Testis (tissue), 3 donors: Measurements from ENCODE around the gene RNF207. TPM values are rescaled to one million over a fixed set of nuclear protein-coding genes. Genes with fewer than 3 reads are reported as not detected.
A peak's percentile ranks its signal among the peaks of the same experiment; 100 is the strongest.

ENCODE experiments used
- DNase-seq: peaks from one replicate; pipeline ENCODE4 v3.0.0-alpha.2; 2019
- H3K27ac ChIP-seq, 2 donors: fragments of 200-600 bp; sonication (generic); one replicate each; pipeline ENCODE4 v1.5.1; 2019
- H3K27me3 ChIP-seq: fragments of 200-600 bp; sonication (generic); one replicate; pipeline ENCODE4 v1.5.1; 2019
- H3K36me3 ChIP-seq: fragments of 200-600 bp; sonication (generic); one replicate; pipeline ENCODE4 v1.5.1; 2017; ENCODE audit warnings: low read depth; ENCODE audit errors: missing control alignments
- H3K4me1 ChIP-seq: fragments of 200-600 bp; sonication (generic); one replicate; pipeline ENCODE4 v1.5.1; 2019
- H3K4me3 ChIP-seq, 2 donors: fragments of 200-600 bp; sonication (generic); one replicate each; pipeline ENCODE4 v1.5.1; 2017 to 2019
- H3K9me3 ChIP-seq: fragments of 200-600 bp; sonication (generic); one replicate; pipeline ENCODE4 v1.5.1; 2017
- CTCF ChIP-seq, 3 experiments: fragments of 450-650 bp in 2 of 3; fragments of 200-600 bp in 1 of 3; sonication (generic) in 1 of 3; IDR thresholded peaks; one replicate each; pipeline ENCODE4 v1.5.1; 2016 to 2019; ENCODE audit warnings: antibody characterized with exemption in 3 of 3, mild to moderate bottlenecking in 2 of 3, moderate library complexity in 1 of 3
- POLR2A ChIP-seq: fragments of 450-650 bp; IDR thresholded peaks from one replicate; pipeline ENCODE4 v1.6.1; 2017; ENCODE audit warnings: antibody characterized with exemption, mild to moderate bottlenecking, moderate library complexity
- WGBS, 2 donors: methylation state at CpG; one replicate each; pipeline ENCODE4 v1.1.5; 2018; 5-methylcytosine and 5-hydroxymethylcytosine counted together
- intact Hi-C: fragments of 100-400 bp; cut with DNase I; formaldehyde crosslinking; loops from one replicate; pipeline ENCODE4 v1.15.1; 2023; ENCODE audit warnings: low total_unique reads
- polyA plus RNA-seq: library from polyadenylated mRNA; stranded (reverse); fragments of 350-450 nt; fragmentation: Illumina TruSeq; extraction: RNeasy Lipid Tissue Mini Kit (QIAGEN cat#74804); gene quantifications from one replicate; pipeline ENCODE4 v1.2.3, GENCODE V29; 2014; ENCODE audit warnings: low read depth, low replicate concordance; ENCODE audit not compliant: insufficient read depth
- total RNA-seq, 2 donors: library from RNA; depleted of rRNA; stranded (reverse); fragments of >200 nt; gene quantifications; one replicate each; pipeline ENCODE4 v1.2.3, GENCODE V29; 2016

Gene RNF207
- total and polyA plus RNA-seq, 3 donors from 2014 or later: 4.8 to 20.1 (median 13.2) TPM

- H3K27me3 ChIP-seq: no peaks in the 10 kb centered on the region
- TF ChIP-seq CTCF (IDR thresholded peaks at IDR 0.05): peak in 2 of 3 experiments; percentile 68 to 73
- no peak for TF ChIP-seq POLR2A
- H3K36me3 ChIP-seq: no peaks in the 10 kb centered on the region
- peak overlapping the region; percentile 12 to 38 for H3K4me3 ChIP-seq
- H3K4me1 ChIP-seq: peaks cover 6% of the 10 kb centered on the region
- 11 to 12% methylated on average over 13 to 43 of the region's 99 CpGs for WGBS, 2 donors
- peak; percentile 30 for DNase-seq
- no peak overlapping the region for H3K27ac ChIP-seq
- H3K9me3 ChIP-seq: no peaks in the 10 kb centered on the region
- intact Hi-C loops: no loop called here
Observed at GRCh38 chr1:6208723-6209660, 3.1 kb downstream of the RNF207 start.

GRCh38 chr1:6209661-6210580, 4.0 kb downstream of the RNF207 start:
- Histone ChIP-seq H3K27me3 (no peaks in the 10 kb centered on the region), H3K27ac (no peak overlapping the region), H3K36me3 (no peaks in the 10 kb centered on the region), H3K9me3 (no peaks in the 10 kb centered on the region), H3K4me1 (peaks cover 6% of the 10 kb centered on the region), H3K4me3 (no peak overlapping the region)
- 75 to 81% methylated on average over 13 to 17 of the region's 17 CpGs for WGBS, 2 donors
- intact Hi-C loops: no loop called here
- DNase-seq: no peak
- no peak for TF ChIP-seq POLR2A

DNA sequence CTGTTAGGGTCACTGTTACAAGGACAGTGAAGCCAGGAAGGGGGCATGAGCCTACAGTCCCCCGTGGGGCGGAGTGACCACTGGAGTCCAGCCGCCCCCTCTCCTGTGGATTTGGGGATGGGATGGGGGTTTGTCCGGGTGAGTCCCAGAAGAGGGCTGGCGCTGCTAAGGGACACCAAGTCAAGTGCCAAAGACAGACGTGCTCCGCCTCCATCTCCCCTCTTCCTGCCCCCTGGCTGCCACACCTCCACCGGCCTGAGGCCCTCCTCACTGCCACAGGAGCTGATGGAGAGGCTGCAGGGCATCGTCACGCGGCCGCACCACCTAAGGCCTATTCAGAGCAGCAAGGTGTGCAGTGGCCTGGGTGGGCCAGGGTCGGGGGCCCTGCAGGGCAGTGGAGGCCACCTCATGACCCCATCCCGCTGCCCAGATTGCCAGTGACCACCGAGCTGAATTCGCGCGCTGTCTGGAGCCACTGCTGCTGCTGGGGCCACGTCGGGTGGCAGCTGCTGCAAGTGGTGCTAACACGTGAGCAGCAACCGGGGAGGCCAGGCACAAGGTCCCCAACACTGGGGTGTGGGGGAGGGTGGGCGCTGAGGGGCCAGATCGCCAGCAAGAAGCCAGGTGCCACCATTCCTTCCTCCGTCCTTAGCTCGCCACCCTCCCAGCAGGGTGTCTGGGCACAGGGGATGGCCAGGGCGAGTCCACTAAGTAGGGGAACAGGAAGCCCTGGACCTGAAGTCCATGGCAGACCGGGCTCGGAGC, 4.9 kb downstream of the RNF207 start:
- no peak for TF ChIP-seq POLR2A
- TF ChIP-seq CTCF (IDR thresholded peaks at IDR 0.05): no peak
- H3K36me3 ChIP-seq: no peaks in the 10 kb centered on the region
- no peak for DNase-seq
- intact Hi-C loops: no loop called here
- WGBS, 2 donors: 95% methylated on average over 17 to 29 of the region's 29 CpGs
- no peaks in the 10 kb centered on the region for H3K27me3 ChIP-seq
- no peaks in the 10 kb centered on the region for H3K9me3 ChIP-seq
- H3K4me3 ChIP-seq: no peak overlapping the region
- no peak overlapping the region for H3K27ac ChIP-seq
- H3K4me1 ChIP-seq: peaks cover 6% of the 10 kb centered on the region

DNA sequence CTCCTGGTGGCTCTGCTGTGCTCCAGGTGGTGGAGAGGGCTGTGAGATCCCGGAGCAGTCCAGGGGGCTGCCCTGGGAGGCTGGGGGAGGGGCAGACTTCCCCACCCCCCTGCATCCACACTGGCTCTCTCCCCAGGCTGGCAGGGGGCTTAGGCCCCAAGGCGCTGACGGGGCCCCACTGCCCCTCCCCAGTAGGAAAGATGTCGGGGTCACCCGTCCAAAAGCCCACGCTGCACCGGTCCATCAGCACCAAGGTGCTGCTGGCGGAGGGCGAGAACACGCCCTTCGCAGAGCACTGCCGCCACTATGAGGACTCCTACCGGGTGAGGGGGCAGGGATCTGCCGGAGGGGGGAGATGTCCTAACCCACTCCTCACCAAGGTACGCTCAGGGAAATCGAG, 5.8 kb downstream of the RNF207 start:
- no peak overlapping the region for H3K27ac ChIP-seq
- no peak for DNase-seq
- intact Hi-C loops: no loop called here
- no peaks in the 10 kb centered on the region for H3K36me3 ChIP-seq
- no peak for TF ChIP-seq POLR2A
- no peak for TF ChIP-seq CTCF (IDR thresholded peaks at IDR 0.05)
- no peaks in the 10 kb centered on the region for H3K27me3 ChIP-seq
- no peaks in the 10 kb centered on the region for H3K4me1 ChIP-seq
- WGBS, 2 donors: 93% methylated on average over 5 to 15 of the region's 16 CpGs
- no peaks in the 10 kb centered on the region for H3K9me3 ChIP-seq
- H3K4me3 ChIP-seq: no peak overlapping the region
